DMS79 (cell line): ENCODE measurements around the gene TRIM47.
"Not testable (repeated sequence)": the region's sequence is repeated elsewhere in the genome, so short reads cannot be mapped to it uniquely, and the experiment has no call there.

Experiments
- DNase-seq: peaks from one replicate; lab custom pipeline; 2025; lab: John Stamatoyannopoulos, UW

Gene TRIM47

GRCh38 chr17:75892556-75893224, 14.3 kb upstream of the TRIM47 start:
- no peak for DNase-seq

- no peak for DNase-seq
These were observed 13.5 kb upstream of the TRIM47 start for GRCh38 chr17:75891605-75892555.

- no peak for DNase-seq
These were observed 12.7 kb upstream of the TRIM47 start for GRCh38 chr17:75891022-75891604.

- no peak for DNase-seq
These were observed 11.1 kb upstream of the TRIM47 start for GRCh38 chr17:75889454-75889853.

- no peak for DNase-seq
These were observed 10.1 kb upstream of the TRIM47 start for GRCh38 chr17:75888484-75888883.

GRCh38 chr17:75885860-75886259, 7.5 kb upstream of the TRIM47 start:
- DNase-seq: not testable (repeated sequence)

GRCh38 chr17:75885431-75885830, 7.0 kb upstream of the TRIM47 start:
- no peak for DNase-seq

GRCh38 chr17:75881678-75882454, 3.5 kb upstream of the TRIM47 start:
- DNase-seq: no peak

- no peak for DNase-seq
These were observed 1.9 kb upstream of the TRIM47 start for GRCh38 chr17:75880266-75880665.

GRCh38 chr17:75877752-75878173, 618 bp downstream of the TRIM47 start:
- no peak for DNase-seq

- DNase-seq: no peak
These were observed 1.2 kb downstream of the TRIM47 start for GRCh38 chr17:75876938-75877751.

GRCh38 chr17:75876190-75876937, 2.0 kb downstream of the TRIM47 start:
- peak; percentile 76 for DNase-seq

- DNase-seq: no peak
These were observed 2.5 kb downstream of the TRIM47 start for GRCh38 chr17:75875940-75876189.

GRCh38 chr17:75875182-75875939, 3.0 kb downstream of the TRIM47 start:
- DNase-seq: peak; percentile 55

- no peak for DNase-seq
These were observed 3.8 kb downstream of the TRIM47 start for GRCh38 chr17:75874323-75875181.

GRCh38 chr17:75873587-75874322, 4.6 kb downstream of the TRIM47 start:
- DNase-seq: no peak

- DNase-seq: no peak
These were observed 5.7 kb downstream of the TRIM47 start for GRCh38 chr17:75872434-75873351.
